GM21528 (cell line): ENCODE data around the gene DLG1.
A peak's percentile ranks its signal among the peaks of the same experiment; 100 is the strongest.

Experiments
- ATAC-seq: cut with Tn5 transposase; IDR thresholded peaks from one replicate; pipeline ENCODE4 v1.9.1; 2021; ENCODE audit warnings: mild to moderate bottlenecking, moderate library complexity; ENCODE audit not compliant: unreplicated experiment, low FRiP score

DLG1 gene

DNA sequence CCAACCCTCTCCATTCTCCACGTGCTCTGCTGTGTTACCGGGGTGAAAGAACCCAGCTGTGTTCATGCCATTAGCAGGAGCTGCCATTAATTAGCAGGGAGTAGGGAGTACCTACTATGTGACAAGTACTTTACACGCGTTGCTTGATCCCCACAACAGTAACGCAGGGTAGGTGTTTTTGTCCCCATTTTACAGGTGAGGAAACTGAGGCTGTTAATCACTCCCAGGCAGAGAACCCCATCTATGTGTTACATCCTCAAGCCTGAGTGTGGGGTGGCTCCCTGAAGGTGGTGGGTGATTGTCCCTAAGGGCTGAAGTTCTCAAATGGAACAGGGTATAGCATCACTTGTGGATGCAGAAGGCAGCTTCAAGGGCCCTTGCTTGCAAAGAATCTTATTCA is 291.6 kb downstream of the DLG1 start:
- no peak for ATAC-seq

DNA sequence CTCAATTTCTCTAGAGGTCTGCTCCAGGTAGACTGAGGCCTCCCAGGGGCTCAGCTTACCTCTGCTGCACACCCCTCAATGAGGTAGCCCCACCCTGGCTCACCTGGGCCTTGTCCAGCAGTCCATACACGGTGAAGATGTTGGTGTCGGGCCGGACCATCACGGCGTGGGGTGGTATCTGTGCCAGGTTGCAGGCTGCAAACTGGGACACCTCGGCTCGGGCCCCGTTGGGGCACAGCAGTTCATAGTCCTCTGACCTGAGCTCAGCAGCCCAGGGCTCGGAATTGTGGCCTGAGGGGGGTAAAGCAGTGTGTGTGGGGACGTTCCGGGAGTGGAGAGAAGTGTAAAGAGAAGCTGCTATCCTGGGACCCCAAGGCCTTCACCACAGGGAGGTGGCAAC is 292.0 kb downstream of the DLG1 start:
- no peak for ATAC-seq

DNA sequence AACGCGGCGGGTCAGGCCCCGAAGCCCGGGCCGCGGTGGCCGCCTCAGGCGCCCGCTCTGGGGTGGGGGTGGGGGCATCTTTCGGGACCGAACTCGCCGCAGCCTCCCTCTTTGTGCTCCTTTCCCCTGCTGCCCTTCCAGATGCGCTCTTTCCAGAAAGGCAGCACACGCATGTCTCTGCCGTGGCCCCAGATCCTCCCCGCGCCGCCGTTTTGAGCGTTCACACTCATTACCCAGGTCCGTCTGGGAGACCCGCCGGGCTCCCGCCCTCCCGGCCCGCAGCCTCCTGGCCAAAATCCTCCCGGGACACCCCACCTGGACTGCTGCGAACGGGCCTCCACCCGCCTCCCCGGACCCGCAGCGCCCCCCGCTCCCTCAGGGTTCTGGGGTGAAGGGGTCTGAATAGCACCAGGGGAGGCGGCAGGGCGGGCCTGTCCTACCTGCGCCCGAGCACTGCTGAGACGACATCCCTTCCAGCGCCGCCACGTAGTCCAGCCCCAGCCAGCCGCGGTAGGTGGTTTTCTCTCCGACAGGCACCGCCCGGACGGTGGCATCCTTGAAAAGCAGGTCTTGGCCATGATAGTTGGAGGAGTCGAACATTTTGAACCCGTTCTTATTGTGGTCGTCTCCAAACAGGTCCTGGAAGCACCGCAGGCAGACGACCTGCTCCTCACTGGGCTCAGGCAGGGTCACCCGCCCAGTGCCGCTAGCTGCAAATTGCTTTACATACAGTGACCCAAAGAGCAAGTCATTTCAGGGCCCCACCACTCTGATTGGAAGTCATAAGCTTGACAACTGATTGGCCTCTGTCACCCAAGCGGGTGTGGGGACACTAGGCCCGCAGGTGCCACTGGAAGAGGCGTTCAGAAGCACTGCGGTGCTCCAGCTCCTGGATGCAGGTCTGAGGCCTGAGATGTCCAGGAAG is 294.7 kb downstream of the DLG1 start:
- ATAC-seq, result peak; percentile 10

DNA sequence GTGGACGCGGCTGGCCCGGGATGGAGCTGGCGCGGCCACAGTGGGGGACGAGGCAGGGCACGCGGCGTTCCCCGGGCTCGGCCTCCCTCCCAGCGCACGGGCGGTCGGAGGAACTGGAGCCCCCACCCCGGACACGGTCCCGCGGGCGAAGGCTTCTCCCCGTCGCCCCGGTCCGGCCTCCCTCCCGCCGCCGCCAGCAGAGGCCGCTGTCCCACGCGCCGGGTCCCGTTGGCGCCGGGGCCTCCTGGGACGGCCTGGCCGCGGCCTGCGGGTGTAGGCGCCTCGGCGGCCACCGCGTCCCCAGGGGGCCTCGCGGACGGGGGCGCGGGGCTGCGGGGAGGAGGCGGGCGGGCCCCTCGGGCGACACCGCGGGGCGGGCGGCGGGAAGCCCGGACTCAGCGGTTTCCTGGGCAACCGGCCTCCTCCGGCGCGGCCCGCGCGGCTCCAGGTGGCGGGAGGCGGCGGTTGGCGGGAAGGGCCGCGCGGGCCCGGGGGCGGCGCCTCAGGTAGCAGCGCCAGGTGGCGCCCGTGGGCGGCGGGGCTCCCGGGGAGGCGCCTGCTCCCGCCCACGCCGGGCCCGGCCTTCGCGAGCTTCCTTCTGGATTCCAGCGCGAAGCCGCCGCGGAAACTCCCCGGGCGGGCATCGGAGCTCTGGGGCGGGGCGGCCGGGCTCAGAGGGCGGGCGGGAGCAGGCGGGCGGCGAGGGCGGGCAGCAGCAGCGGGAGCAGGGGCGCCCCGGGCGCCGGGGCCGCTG is 295.5 kb downstream of the DLG1 start:
- peak; percentile 72 for ATAC-seq

DNA sequence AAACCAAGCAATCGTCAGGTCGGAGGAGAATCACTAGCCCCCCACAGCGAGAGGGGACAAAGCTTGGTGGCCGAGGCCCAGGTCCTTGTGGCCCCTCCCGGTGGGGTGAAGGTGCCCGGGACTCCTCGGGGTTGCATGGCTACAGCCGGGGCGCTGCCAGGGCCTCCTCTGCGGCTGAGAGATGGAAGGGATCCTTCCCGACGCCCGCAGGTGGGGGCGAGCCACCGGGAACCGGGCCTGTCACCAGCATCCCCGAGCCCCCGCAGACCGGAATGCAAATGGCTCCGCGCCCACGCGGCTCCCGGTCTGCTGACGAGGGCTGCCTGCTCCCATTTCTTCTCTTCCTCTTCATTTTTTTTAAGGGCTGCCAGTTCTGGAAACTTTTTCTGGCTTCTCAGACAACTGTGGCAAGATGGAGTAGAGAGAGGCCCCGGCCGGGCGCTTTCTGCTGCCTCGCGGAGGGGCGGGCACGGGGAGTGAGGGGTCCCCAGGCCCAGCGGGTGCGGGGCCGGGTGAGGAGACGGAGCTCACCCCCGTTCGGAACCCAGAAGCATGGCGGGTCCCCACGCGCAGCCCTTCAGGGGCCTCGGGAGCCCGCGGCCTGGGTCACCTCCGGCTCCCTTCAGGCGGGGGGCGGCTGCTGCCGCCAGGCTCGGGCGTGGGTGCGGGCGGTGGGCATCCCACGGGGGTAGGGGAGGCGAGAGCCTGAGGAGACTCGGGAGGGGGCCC is 296.3 kb downstream of the DLG1 start:
- peak; percentile 7 for ATAC-seq

DNA sequence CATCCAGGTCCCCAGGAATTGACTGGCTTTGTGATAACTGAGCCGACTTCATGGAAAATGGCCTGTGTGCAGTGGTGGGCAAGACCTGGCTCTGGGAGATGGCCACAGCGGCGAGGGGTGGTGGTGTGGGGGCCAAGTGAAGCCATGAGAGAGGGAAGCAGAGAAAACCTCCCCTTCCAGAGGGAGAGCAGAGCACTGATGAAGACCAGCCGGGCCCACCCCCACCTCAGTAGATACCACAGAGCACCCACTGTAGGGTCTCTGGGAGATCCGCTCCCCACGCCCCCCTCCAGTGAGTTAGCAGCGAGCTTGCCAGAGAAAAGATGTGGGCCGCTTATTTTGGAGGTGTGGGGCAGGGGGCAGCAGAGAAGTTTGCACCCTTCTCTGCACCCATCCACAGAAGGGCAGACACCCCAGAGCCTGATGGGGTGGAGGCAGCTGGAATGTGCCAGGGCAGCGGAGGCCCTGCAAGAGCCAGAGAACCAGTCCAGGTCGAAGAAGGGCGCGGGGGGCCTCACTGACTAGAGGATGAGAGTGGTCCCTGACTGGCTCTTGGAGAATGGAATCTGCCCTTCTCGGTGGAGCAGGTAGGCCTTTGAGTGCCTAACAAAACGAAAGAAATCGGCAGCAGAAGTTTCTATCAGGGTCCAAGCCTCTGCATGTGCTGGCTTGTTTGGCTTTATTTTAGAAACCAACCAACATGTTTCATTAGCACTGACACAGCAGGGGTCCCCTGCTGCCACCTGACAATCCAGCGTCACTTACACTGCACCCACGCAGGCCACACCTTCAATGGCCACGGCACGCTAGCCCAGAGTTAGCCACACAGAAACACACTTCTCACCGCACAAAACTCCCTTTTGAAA is 297.1 kb downstream of the DLG1 start:
- ATAC-seq, result no peak

DNA sequence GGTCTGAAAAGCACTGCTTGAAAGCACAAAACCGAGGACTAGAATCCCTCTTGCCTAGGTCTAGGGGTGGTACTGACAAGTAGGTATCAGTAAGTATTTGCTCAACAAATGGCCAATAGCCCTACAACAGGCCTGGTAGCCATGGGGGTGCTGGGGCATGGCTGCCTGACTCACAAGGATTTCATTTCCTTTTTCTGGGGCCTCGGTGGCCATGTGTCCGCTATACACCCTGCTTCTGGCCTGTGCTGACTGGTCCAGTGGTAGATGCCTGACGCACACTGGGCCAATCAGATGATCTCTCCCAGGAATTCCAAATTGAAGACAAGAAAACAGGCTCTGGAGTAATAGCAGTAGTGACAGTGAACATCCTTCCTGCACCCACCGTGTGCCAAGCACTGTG is 298.2 kb downstream of the DLG1 start:
- no peak for ATAC-seq

DNA sequence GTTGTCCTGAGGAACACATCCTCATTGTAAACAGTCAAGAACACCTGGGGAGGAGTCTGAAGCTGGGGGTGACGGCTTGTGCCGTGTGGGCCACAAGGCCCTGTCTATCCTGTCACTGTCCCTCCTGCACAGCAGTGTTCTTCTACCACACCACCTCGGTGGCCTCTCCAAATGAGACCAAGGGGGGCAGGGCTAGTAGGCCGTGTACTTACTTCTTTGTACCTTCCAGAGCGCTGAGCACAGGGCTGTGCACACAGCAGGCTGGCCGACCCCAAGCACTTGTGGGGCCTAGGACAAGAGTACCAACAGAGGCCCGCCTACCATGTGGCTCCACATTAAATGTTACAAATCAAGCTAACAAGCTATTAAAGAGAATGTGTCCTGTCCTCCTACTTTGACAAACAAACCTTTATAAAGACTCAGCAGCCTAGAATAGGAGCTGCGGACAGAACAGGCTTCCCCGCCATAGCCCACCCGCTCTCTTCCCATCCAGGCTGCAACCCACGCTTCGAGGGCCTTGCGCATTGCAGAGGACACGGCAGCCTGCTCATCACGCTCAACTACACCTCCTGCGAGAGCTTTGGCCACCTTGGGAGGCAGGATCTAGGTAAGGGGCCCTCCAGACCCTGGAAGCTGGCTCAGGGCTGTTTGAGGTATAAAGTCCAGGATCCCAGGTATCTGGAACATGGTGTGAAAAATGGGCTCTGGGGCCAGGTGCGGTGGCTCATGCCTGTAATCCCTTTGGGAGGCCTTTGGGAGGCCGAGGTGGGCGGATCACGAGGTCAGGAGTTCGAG is 299.2 kb downstream of the DLG1 start:
- ATAC-seq, result no peak

DNA sequence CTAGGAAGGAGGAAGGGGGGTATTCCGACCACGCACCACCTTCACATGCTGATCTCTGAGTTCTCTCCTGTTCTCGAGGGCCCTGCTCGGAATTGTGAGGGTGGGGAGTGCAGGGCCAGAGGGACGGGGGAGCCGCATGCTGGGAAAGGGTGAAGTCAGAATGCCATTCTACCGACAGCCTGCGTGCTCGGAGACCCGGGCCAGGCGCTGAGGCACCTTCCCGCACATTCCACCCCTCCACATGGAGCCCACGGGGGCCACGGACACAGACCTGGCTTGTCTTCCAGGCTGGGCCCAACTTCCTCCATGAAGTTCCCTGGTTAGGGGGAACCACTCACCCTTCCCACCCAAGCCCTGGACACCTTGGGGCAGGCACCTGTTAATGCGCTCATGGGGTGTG is 301.1 kb downstream of the DLG1 start:
- ATAC-seq, result no peak

DNA sequence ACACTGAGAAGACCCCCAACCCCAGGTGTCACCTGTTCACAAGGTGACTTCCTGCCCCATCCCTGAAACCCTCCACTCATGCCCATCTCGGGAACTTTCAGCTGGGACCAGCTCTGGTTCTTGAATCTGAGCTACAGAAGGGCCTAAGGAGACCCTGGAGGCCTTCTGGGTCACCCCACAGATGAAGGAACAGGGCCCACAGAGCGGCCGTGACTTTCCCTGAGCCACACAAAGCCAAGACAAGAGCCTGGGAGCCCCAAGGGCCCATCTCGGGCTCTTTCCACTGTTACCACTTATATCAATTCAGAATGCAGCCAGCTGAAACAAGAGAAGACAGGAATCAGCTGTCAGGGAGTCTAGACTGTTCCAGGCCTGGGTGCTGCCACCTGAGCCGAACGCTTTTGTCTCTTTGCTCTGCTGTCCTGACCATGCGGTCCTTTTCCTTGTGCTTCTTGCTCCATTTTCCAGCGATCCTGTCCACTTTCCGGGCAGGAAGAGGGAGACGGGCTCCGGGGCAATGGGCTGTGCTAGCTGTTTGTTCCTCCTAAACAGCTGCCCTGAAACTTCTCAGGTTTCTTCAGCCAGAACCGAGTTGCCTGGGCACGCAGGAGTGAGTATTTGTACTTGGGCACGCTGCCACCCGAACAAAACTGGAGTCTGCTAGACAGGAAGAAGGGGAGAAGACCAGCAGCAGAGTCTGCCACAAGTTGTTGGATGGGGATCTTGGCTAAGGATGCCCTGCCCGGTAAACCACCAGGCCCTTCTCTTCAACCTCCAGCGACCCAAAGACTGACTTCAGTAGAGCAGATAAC is 301.8 kb downstream of the DLG1 start:
- ATAC-seq, result no peak

DNA sequence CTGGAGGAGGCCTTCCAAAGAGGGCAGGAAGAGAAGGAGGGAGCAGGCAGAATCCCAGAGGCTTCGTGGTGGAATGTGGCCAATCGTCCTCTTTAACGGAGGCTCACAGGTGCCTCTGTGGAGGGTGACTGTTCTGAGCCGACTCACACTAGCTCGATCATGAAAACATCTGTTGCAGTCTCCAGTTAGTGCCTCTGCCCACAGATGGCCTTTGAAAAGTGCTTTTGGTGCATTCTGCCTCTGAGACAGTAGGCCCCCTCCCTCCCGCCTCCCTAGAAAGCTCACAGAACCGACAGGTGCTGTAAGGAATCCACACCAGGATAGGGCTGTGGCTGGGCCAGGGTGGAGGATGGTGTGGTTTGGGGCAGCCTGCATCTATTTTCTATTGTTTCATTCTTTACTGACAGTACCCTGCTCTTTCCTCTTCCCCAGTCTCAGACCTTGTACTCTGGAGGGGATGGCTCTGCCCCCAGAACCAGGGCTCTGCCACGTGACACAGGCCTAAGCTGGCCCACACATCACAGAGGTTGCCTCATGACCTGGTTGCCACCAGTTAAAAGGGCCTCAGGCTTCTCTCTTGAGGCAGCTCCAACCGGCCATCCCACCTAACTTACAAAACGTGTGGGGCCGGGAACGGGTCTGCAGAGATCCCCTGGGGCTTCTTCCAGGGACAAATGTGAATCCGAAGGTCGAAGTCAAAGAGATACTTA is 302.6 kb downstream of the DLG1 start:
- no peak for ATAC-seq

DNA sequence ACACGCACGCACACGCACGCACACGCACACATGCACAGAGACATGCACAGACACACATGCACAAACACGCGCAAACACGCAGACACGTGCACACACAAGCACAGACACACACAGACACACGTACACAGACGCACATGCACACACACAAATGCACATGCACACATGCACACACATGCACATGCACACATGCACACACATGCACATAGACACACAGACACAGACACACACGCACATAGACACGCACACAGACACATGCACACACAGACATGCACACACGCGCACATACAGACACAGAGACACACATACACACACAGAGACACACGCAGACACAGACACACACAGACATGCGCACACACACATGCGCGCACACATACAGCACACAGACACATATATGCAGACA is 303.4 kb downstream of the DLG1 start:
- no peak for ATAC-seq

DNA sequence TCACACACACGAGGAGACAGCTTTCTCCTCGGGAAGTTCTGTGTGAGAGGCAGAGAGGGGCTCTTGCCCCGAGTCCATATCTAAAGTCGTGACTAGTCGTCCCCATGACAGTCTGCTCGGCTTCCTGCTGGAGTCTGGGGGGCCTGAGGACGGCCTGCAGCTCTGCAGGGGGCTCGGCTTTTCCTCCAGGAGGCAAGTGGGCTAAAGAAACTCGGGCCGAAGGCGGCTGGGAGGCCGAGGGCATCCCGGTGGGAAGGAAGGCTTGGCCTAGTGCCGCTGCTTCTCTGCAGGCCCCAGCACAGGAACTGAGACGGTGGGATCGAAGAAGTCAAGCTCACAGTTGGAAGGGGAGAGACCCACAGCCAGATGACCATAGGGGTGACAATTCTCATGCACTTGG is 304.4 kb downstream of the DLG1 start:
- no peak for ATAC-seq
